Uterus (tissue), 2 donors: Measurements from ENCODE around the gene NDUFV3.
"Not testable (repeated sequence)": the region's sequence is repeated elsewhere in the genome, so short reads cannot be mapped to it uniquely, and the experiment has no call there.

Experiments
- CTCF ChIP-seq, 4 experiments: fragments of 200-600 bp in 2 of 4; fragments of 450-650 bp in 2 of 4; sonication (generic) in 2 of 4; IDR thresholded peaks; one replicate each; pipeline ENCODE4 v1.5.1; 2016 to 2019; ENCODE audit warnings: antibody characterized with exemption in 4 of 4, mild to moderate bottlenecking in 2 of 4, moderate library complexity in 1 of 4
- POLR2A ChIP-seq, 2 donors: fragments of 450-650 bp; IDR thresholded peaks; one replicate each; pipeline ENCODE4 v1.6.1; 2016; ENCODE audit warnings: antibody characterized with exemption in 2 of 2, mild to moderate bottlenecking in 1 of 2, moderate library complexity in 1 of 2

- TF ChIP-seq CTCF, POLR2A (IDR thresholded peaks at IDR 0.05): not testable (repeated sequence)
Observed at GRCh38 chr21:42949094-42949755, 56.1 kb downstream of the NDUFV3 start.
